CD4-positive, alpha-beta T cell treated with Interleukin-10 for 1 hour (primary cell): ENCODE results near the gene PLS1.
"Not testable (repeated sequence)": the region's sequence is repeated elsewhere in the genome, so short reads cannot be mapped to it uniquely, and the experiment has no call there.

Source experiments
- DNase-seq: peaks from one replicate; pipeline ENCODE4 v3.0.0-alpha.2; 2020

The PLS1 gene

GRCh38 chr3:142596726-142597088 is 514 bp downstream of the PLS1 start:
- no peak for DNase-seq

GRCh38 chr3:142597906-142598305 is 1.7 kb downstream of the PLS1 start:
- DNase-seq = no peak

- DNase-seq = no peak
Observed at GRCh38 chr3:142601713-142602112, 5.5 kb downstream of the PLS1 start.

GRCh38 chr3:142602619-142603385 is 6.6 kb downstream of the PLS1 start:
- DNase-seq = no peak

- DNase-seq = not testable (repeated sequence)
Observed at GRCh38 chr3:142603386-142603705, 7.2 kb downstream of the PLS1 start.

- no peak for DNase-seq
Observed at GRCh38 chr3:142604940-142605339, 8.7 kb downstream of the PLS1 start.

GRCh38 chr3:142608631-142609030 is 12.4 kb downstream of the PLS1 start:
- DNase-seq = no peak

- DNase-seq = no peak
Observed at GRCh38 chr3:142609136-142609535, 12.9 kb downstream of the PLS1 start.

- DNase-seq = no peak
Observed at GRCh38 chr3:142611206-142611605, 15.0 kb downstream of the PLS1 start.

GRCh38 chr3:142613491-142613890 is 17.3 kb downstream of the PLS1 start:
- no peak for DNase-seq

- DNase-seq = no peak
Observed at GRCh38 chr3:142614059-142614626, 17.9 kb downstream of the PLS1 start.

- DNase-seq = no peak
Observed at GRCh38 chr3:142615171-142615570, 19.0 kb downstream of the PLS1 start.

GRCh38 chr3:142618917-142619461 is 22.8 kb downstream of the PLS1 start:
- DNase-seq = no peak

- no peak for DNase-seq
Observed at GRCh38 chr3:142622405-142622804, 26.2 kb downstream of the PLS1 start.

- DNase-seq = no peak
Observed at GRCh38 chr3:142623194-142623593, 27.0 kb downstream of the PLS1 start.

- DNase-seq = no peak
Observed at GRCh38 chr3:142624341-142625152, 28.4 kb downstream of the PLS1 start.

- no peak for DNase-seq
Observed at GRCh38 chr3:142625153-142625440, 28.9 kb downstream of the PLS1 start.

GRCh38 chr3:142626971-142627370 is 30.8 kb downstream of the PLS1 start:
- DNase-seq = no peak

- DNase-seq = no peak
Observed at GRCh38 chr3:142628801-142629200, 32.6 kb downstream of the PLS1 start.

GRCh38 chr3:142633073-142633472 is 36.9 kb downstream of the PLS1 start:
- DNase-seq = no peak

GRCh38 chr3:142636050-142636449 is 39.9 kb downstream of the PLS1 start:
- DNase-seq = no peak

GRCh38 chr3:142636664-142637063 is 40.5 kb downstream of the PLS1 start:
- DNase-seq = no peak

- DNase-seq = no peak
Observed at GRCh38 chr3:142638291-142638690, 42.1 kb downstream of the PLS1 start.

- DNase-seq = no peak
Observed at GRCh38 chr3:142641504-142641903, 45.3 kb downstream of the PLS1 start.
